Uterus (tissue), 2 donors: Measurements from ENCODE around the gene DNMT3A.

Experiments
- CTCF ChIP-seq, 4 experiments: fragments of 200-600 bp in 2 of 4; fragments of 450-650 bp in 2 of 4; sonication (generic) in 2 of 4; IDR thresholded peaks; one replicate each; pipeline ENCODE4 v1.5.1; 2016 to 2019; ENCODE audit warnings: antibody characterized with exemption in 4 of 4, mild to moderate bottlenecking in 2 of 4, moderate library complexity in 1 of 4
- POLR2A ChIP-seq, 2 donors: fragments of 450-650 bp; IDR thresholded peaks; one replicate each; pipeline ENCODE4 v1.6.1; 2016; ENCODE audit warnings: antibody characterized with exemption in 2 of 2, mild to moderate bottlenecking in 1 of 2, moderate library complexity in 1 of 2

GRCh38 chr2:25243995-25244394, 97.7 kb downstream of the DNMT3A start:
- TF ChIP-seq CTCF (IDR thresholded peaks at IDR 0.05) (no peak), POLR2A (IDR thresholded peaks at IDR 0.05) (no peak)
